Endometrial microvascular endothelial cells (primary cell): ENCODE results near the gene KCNF1. TPM values are rescaled to one million over a fixed set of nuclear protein-coding genes. Genes with fewer than 3 reads are reported as not detected.

Experiments
- in situ Hi-C: cut with HindIII; loops from 2 replicates; pipeline ENCODE4 v1.10.0; 2017; ENCODE audit warnings: low sequenced_read_pairs, low pct_unique_long_range_greater_than_20kb; ENCODE audit errors: inconsistent ontology term
- total RNA-seq: library from RNA; depleted of rRNA; stranded (reverse); fragments of >200 nt; gene quantifications from one replicate; pipeline ENCODE4 v1.2.3, GENCODE V29; 2015; ENCODE audit errors: inconsistent ontology term

Gene KCNF1
- total RNA-seq, 1 donor from 2014 or later, result not detected

DNA sequence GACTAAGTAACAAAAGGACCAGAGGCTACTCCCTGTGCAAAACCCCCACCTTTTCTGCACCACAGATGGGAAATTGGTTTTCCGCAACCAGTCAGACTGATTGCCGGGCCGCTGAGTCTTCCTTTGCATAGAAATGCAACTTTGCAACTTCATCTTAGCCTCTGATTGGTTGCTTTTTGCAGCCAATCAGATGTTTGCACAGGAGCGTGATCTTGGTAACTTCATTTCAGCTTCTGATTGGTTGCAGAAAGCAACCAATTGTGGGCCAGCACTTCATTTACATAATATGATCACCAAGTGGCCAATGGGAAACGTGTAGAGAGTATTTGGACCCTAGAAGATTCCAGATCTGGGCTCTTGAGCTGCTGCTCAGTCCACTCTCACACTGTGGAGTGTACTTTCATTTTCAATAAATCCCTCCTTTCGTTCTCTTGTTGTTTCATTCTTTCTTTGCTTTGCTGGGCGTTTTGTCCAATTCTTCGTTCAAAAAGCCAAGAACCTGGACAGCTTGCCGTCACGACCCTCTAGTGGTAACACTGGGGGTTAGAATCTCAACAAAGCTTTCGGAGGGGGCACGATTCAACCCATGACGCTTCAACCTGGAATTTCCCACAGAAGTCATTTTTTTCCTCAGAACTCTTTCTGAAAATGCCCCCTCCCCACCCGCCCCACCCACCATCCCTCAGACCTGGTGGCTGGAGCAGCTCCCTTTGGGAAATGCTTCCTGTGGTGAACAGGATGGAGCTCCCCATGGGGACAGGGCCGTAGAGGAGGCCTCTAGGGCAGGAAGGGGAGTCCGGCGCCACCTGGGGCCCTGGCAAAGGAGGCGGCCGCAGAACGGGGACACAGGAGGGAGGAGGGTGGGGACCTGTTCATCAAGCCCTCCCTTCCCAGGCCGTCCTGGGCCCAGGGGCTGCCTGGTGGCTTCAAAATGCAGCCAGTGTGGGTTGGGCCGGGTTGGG is 31.8 kb upstream of the KCNF1 start:
- in situ Hi-C loops, result no loop called here

DNA sequence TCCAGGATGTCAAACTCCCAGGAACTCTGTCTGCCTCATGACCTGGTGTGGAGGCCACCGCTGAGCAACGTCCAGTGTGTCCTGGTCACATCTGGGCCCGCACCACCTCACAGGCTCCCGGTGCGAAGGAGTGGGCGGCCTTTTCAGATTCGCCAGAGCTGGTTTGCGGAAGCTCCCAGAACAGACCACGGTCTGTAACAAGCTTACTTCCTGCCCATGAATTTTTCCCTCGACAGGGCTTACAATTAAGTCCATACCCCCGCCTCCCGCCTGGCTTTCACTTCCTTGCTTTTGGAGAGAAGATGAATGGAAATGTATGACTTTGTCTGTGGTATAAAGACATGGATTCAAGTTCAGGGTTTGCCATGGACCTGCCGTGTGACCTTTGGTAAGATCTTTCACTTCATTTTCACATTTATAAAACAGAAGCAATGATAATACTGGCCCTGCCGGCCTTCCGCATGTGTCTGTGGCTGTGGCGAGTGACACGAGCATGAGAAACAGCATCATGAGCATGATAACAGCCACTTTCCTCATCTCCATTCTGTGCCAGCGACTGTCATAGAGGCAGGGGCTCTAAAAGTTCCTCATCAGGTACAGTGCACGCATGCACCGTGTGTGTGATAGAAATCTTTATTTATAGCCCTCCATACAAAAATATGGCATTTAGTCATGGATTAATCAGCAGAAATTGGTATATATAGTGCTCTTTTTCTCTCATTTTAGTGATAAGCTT is 31.0 kb upstream of the KCNF1 start:
- in situ Hi-C loops, result no loop called here

DNA sequence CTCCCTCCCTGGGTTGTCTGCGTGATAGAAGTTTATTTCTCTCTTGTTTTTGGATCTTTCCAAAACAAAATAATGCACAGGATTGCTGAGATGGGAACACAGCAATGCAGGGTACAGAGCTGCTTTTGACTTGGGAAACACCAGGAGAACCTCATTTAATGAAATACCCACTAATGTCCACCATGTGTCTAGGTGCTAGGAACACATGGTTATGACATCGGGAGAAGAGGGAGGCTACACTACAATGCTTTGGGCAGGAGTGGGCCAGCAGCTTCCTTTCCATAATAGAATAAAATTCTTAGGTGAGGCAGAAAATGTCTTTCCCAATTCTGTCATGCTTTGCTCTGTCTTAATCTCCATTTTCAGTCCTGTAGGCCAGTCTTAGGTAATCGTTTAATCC is 29.2 kb upstream of the KCNF1 start:
- in situ Hi-C loops, result no loop called here

DNA sequence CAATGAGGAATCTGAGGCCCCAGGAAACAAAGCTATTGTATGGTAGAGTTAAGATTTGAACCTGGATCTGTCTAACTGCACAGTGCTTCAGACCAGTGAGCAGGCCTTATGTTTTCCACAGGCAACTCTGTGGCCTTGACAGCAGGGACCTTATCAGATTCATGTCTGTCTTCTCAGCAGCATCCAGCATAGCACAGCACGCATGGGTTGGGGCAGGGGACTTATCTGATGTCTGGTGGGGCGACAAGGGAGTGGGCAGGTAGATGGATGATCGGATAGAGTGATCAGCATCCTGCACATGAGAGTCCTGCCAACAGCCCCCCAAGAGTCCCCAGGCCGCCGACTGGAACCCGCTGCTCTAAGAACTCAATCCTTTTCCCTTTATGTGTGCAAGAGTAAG is 28.7 kb upstream of the KCNF1 start:
- in situ Hi-C loops, result no loop called here

DNA sequence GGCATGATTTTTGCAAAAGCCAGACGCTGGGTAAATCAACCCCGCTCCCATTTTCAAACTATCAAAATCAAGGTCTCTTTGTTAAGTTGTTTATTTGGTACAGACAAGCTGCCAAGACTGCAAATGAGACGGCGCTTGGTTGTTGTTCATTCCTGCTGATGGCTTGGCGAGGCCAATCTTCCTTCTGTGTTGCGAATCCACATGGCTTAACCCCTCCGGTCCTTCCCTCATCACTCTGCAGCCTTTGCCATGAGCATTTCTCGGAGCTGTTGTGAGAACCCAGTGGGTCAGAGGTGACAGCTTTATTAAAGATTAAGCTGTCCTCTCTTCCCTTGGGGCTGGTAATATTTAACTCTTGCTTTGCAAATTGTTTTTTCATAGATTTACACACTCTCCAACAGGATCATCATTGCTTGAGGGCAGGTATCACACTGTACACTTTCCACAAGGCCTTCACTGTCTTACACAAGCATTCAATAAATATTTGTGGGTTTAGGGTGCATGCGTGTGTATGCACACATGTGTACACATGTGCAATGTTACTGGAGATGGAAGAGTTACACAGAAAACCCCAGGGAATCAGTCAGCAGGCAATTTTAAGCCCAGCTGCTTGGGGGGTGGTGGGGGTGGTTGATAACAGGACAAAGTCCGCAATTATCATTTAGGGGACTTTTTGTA is 27.8 kb upstream of the KCNF1 start:
- in situ Hi-C loops, result no loop called here

DNA sequence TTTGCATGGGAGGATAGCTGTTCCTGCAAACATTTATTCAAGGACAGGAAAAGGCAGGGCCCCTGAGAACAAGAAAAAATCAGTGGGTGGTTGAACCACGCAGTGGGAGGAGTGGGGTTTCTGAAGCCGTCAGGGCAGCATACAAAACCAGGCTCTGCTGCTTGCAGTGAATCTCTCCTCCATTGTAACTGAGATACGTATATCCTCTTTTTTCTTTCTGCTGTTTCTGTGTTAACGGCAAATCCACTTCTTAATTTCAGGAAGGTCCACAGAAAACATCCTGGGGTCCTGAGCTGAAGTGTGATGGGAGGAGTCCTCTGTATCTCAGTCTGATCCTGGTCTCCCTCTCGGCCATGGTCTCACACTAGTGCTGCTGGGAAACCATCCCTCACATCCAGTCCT is 27.2 kb upstream of the KCNF1 start:
- in situ Hi-C loops, result no loop called here

GRCh38 chr2:10885094-10885860 is 26.5 kb upstream of the KCNF1 start:
- in situ Hi-C loops, result no loop called here

DNA sequence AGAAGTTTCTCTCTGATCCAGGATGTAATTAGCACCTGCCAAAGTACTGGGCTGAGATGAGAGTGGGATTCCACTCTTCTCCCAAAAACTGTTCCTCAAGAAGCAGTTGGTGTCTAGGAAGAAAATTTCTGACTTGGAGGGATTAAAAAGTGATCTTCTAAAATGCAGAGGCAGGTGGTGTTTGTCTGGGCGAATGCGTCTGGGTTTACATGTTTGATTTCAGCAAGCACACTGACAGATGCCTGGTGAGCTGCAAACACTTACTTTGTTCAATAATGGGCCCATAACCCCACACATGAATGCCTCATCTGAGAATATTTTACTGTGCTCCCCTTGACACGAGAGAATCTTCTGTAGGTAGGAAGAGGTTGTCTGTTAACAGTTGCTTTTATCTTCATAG is 24.3 kb upstream of the KCNF1 start:
- in situ Hi-C loops, result no loop called here

- in situ Hi-C loops, result no loop called here
These were observed 22.0 kb upstream of the KCNF1 start for GRCh38 chr2:10889651-10890215.

DNA sequence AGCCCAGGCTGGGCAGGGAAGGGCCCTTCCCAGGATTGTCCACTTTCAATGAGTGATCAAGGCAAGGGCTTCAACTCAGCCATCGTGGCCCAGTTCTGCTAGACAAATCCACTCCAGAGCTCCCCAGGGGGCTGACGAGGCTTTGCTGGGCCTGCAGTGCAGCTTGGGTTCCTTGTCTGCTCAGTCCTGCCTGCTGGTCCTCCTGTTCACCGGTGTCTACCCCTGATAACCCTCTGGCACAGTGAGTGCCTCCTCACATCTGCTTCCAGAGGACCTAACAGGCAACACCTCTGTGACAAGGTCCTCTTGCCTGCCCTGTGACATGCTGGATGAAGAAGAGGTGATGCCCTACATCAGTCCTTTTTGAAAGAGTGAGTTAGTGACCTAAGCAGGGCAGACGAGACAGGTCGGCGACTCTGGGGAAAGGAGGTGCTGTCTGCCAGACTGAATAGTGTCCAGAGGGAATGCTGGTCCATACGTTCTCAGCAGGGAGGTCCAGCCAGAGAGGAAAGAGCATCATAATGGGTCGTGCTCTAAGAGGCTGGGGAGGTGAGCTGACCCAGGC is 20.9 kb upstream of the KCNF1 start:
- in situ Hi-C loops, result no loop called here

GRCh38 chr2:10891390-10891789 is 20.3 kb upstream of the KCNF1 start:
- in situ Hi-C loops, result no loop called here

DNA sequence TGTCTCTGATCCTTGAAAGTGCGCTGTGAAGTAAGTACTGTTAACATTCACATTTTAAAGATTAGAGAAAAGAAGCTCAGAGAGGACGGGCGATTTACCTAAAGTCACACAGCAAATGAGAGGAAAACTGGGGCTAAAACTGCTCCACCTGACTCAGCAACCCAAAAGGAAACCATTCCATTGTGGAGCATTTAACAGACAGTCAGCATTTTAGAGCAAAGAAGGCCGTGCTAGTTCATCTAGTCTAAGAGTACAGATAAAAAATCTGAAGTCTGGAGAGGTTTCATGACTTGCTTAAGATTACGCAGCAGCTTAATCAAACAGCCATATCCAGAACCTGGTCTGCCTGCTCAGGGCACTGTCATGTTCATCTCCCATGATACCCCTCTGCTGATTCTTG is 19.9 kb upstream of the KCNF1 start:
- in situ Hi-C loops, result no loop called here

GRCh38 chr2:10892316-10892715 is 19.4 kb upstream of the KCNF1 start:
- in situ Hi-C loops, result no loop called here

DNA sequence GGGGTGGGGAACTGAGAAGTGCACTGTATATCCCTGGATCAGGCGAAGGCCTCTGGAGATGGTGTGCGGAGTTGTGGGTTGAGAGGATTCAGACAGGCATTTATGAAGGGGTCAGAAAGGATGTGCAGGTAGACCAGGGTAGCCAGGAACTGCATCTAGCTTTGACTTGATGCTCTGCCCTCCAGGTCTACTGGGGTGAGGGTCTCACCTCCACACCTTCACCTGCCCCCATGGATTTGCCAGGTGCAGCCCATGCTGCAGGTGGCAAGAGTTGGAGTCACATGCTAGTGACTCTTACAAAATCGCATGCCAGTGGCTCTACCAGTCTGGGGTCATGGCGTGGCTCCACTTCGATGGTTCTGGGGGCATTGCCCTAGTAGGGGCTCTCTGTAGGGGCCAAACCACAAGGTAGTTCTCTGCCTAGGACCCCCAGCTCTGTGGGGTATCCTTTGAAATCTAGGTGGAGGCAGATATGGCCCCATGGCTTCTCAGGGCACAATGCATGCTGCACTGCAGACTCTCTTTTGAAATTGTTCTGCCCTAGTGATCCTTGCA is 18.9 kb upstream of the KCNF1 start:
- in situ Hi-C loops, result no loop called here

DNA sequence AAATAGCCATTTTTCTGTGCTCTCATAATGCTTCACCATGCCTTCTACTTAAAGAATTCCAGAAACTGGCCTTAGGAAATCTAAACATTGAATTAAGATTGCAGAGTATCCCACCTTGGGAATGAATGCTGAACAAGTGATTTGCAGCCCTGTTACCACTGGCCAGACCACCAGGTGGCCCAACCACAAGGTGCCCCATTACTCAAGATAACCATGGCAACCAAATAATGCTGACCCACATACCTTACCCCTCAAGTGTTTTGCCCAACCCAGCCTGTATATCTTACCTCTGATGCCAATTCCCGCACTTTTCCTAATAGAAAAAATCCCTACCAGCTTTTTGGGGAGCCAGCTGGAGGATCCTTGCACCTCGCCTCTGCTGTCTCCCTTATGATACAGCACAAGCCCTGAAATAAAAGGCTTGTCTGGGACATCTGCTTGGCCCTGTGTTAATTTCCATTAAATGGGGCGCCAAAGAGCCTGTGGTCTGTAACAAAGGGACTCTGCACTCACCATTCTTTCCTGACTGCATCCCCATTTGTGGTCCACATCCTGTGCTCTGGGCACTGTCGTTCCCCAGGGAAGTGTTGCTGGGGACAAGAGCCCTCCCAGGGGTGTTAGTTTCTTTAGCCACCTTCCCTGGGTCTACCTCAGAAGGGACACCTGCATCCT is 17.3 kb upstream of the KCNF1 start:
- in situ Hi-C loops, result no loop called here

DNA sequence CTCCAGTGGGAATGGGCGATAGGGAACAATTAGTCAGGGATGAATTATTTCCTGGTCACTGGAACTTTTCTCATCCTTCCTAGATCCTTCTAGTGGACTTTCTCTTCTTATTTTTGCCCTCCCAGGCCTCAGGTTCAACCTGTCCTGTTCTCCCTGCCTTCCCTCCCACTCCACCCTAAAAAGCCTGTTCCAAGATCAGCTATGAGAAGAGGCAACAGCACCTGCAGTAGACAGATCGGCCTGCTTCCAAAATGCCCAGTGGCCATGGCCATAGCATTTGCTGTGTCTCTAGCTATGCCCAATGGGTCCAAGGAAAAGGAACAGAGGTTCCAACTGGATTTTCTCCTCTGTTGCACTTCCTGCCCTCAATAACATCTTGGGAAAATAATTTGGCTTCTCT is 16.5 kb upstream of the KCNF1 start:
- in situ Hi-C loops, result no loop called here

DNA sequence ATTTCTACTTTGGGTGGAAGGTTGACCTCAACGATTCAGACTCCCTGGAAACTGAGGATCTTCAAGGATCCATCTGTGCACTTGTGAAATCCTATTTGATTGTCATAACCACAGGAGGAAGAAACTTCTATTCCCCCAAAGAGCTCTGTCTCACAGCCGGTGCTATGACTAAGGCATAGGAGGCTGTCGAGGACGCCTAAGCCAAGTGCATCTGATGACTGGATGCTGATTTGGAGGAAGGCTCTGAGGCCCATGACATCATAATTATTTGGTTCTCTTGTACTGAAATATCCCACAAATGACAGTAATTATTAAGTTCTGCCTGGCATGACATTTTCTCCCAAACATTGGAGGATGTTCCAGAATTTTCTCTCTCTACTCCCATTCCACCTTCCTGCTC is 13.8 kb upstream of the KCNF1 start:
- in situ Hi-C loops, result no loop called here
